Dedifferentiated amniotic fluid mesenchymal stem cell (primary cell): ENCODE data around the gene SLCO3A1.
"Not testable (repeated sequence)": the region's sequence is repeated elsewhere in the genome, so short reads cannot be mapped to it uniquely, and the experiment has no call there.

Source experiments
- DNase-seq: peaks from one replicate; pipeline ENCODE4 v3.0.0-alpha.2; 2016; ENCODE audit errors: extremely low spot score

The SLCO3A1 gene

DNA sequence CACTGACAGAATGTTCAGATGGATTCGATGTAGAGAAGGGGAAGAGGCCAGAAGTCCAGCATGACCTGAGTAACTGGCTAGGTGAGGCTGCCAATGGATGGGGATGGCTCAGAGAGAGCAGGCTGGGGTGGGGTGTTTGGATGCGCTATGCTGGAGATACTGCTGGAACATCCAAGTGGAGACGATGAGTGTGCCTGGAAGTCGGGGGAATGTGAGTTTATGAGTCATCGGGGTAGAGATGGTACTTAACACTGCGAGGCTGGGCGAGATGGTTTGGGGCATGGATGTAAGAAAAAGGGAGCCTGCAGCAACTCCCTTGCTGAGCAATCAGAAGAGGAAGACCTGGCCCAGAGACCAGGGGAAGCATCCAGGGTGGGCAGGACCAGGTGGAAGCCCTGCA is 180.7 kb downstream of the SLCO3A1 start:
- DNase-seq: no peak

DNA sequence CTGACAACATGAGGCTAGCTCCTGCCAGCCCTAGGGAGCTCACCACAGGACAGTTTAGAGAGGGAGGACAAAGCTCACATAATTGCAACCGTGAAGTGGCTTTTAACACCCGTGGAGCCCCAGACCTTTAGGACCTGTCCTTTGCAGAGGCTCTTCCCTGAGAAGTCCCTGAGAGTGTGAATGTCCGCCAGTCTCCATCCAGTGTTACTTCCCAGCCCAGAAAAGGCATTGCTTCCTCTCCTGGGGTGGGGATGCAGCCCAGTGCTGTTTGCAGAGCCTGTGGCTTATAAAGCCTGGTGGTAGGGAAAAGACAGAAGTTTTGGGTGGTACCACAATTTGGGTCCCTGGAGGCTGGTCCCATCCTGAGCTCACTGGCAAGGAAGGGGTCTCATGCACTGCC is 182.0 kb downstream of the SLCO3A1 start:
- no peak for DNase-seq

DNA sequence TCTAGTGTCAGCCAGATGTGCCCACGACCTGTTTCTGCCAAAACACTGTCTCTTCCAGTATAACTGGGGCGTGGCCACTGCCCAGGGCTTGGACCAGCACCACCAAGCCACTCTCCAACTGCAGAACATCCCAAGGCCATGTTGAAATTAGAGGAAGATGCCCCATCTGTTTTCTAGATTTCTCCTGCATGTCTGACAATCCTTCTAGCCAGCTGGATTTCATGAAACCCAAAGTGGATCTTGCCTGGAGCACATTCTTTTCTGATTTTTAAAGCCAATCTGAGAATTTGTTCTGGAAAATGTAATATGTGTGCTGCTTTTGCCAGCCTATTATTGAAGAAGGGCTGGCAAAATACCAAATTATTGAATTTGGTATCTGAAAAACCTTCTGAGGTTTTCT is 182.5 kb downstream of the SLCO3A1 start:
- peak; percentile 53 for DNase-seq

DNA sequence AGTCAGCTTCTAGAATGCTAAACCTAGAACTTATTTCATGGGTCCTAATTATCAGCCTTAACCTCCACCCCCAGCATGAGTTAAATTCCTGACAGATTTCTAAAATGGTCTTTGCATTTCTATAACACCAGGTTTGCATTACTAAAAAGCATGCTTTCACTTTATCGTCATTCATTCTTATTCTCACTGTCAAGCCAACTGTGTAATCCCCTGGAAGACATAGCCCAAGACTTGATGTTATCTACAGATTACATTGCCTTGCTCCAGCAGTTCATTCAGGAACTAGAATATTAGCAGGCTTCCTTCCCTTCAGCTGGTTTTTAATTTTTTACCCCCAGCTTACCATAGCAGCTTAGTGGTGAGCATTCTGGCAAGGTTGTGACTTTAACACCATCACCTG is 184.0 kb downstream of the SLCO3A1 start:
- peak; percentile 33 for DNase-seq

DNA sequence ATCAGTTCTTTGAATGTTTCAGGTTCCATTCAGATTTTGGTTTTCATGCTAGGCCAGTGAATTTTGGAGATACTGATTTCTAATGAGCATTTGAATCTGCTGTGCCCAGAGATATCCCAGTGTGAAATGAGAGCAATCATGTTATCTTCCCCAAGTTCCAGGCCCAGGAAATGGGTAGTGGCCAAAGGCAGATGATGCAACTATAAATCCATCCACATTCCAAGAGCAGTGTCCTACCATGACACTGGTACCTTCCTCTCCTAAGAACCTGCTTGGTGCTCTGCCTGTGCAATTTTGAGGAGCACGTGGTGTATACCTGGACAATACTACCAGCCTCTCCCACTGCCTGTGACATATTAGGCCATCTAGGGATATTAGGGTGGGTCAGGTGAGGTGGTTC is 186.8 kb downstream of the SLCO3A1 start:
- DNase-seq: no peak

DNA sequence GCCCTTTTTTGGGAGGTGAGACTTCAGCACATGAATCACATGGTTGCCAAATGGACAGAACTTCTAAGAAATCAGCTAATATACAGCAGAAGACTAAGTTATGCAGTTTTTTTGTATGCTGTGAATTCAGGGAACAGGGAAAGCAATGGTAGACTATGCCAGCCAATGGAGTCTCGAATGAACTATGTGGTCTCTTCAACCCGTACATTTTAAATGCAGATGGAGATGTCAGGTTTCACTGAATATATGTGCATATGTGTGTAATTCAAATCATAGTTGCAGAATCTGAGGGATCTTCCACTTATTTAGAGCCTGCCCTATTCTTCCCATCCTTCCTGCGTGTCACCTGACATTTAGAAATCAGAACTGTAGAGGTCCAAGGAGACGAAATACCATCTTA is 187.9 kb downstream of the SLCO3A1 start:
- no peak for DNase-seq

DNA sequence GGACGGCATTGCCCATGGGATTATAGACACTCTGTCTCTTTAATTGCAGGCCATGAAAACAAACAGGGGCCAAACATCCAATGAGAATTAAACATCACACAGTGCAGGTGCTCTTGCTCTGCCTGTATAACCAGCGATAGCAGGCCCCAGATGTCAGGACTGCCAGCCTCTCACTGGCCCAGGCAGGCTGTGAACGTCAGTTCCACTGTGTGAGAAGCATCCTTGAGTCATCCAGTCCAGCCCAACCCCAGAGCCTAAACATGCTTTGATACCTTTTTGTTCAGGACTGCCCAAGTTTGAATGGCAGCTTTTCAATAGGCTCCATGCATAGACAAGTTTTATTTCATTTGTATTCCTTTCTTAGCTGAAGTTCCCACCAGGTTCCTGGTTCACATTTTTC is 189.8 kb downstream of the SLCO3A1 start:
- DNase-seq: no peak

DNA sequence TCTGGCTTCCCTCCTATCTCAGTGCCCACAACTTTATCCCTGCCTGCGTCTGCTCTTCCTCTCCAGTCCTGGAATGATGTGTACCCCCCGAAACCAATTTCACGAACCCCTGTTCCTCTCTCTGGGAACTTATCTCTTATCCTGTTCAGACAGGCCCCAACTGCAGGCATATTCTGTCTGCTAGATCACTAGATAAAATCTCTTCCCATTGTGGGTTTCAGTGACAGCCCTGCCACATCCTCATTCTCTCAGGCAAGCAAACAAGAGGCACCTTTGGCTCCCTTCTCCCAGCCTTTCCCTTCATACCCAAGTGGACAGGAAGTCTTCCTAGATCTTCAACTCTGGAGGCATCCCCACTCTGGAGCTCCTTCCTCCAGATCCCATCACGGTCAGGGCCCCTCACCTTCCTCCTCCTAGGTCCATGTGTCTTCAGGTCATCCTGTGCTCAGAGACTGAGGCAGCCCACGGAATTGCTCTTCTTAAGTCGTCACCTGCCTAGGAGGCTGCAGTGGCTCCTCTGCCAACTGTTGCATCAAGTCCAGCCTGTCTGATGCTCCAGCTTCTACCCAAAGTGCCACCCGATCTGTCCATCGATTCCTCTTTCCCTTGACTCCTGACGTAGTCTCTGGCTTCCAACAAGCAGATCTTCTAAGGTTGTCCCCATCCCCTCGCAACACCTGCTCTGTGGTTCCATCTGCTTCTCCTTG is 190.8 kb downstream of the SLCO3A1 start:
- no peak for DNase-seq

DNA sequence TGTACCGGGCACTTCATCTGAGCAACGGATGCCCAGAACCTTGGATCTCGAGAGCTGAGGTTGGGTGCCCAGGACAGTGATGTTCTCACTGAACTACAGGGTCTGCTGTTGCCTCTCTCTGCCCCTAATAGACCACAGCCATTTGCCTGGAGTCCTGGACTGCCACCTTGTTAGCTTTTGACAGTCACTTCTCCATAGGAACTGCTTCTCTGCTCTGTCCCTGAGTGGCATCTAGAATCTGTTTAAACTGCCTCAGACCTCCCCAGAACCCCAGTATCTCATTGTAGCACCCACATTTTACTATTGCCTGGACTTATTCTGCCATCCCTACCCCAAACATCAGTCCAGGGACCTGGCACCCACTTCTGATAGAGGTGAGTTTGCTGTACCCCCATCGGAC is 194.4 kb downstream of the SLCO3A1 start:
- DNase-seq: no peak

DNA sequence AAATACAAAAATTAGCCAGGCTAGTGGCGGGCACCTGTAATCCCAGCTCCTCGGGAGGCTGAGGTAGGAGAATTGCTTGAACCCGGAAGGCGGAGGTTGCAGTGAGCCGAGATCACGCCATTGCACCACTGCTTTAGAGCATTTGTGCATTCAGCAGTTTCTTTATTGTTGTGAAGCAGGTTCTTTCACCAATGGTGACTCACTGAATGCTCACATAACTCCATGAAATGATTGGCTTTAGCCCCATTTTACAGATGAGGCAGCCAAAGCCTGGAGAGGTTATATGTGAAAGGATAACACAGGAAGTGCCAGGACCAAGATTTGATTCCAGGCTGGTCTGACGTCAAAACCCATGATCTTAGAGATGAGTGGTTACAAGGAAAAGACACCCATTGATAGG is 195.2 kb downstream of the SLCO3A1 start:
- no peak for DNase-seq

DNA sequence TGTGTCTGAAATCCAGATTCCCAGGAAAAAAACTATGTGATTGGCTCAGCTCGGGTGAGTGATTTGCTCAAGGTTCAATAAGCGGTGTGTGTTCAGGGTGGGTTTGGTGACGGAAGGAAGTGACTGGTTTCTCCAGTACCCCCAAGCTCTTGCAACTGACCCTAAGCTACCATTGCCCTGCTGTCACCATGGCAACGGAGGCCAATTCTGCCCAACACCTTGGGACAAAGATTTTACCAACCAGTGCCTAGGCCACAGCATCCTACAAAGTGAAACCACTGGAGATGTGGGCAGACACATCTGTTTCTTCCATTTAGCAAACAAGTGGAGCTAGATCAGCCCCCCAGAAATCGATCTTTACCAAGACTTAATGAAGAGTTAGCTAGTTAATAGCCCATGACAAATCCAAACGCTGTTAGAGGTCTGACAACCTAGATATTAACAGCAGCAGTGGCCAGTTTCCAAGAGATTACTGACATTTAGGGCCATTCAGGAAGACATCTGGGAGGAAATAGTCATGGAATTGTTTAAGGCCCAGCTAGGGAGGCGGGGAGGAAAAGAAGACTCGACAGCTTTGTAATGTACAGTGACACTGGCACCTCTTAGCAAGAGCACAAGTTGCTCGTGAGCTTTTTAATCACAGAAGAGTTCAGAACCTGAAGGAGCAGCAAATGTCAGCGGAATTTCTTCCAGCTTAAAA is 195.9 kb downstream of the SLCO3A1 start:
- DNase-seq: no peak

DNA sequence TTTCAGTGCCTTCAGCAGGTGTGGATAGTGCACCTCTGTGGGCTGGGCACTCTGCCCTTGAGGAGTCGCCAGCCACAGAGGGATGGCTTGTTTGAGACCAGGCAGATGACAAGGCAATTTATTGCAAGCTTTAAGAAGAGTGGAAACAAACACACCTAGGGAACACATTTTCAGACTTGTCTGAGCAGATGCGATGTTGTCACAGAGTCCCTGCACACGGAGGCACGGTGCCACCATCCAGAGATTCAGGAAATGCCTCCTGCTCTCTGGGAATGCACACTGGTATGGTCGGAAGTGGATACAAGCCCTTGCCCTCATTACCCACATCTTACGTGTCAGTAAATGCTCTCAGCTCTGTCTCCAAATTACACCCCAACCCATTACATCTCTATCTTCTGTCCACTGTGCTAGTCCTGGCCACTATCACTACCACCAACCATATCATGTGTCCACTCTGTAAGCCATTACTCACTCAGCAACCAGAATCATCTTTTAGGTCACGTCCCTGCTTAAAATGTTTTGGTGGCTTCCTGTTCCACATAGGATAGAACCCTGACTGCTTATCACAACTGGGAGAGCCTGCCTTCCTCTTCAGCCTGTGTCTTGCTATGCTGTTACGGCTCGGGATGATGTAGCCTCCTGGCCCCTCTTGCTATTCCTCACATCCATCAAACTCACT is 196.9 kb downstream of the SLCO3A1 start:
- DNase-seq: no peak

DNA sequence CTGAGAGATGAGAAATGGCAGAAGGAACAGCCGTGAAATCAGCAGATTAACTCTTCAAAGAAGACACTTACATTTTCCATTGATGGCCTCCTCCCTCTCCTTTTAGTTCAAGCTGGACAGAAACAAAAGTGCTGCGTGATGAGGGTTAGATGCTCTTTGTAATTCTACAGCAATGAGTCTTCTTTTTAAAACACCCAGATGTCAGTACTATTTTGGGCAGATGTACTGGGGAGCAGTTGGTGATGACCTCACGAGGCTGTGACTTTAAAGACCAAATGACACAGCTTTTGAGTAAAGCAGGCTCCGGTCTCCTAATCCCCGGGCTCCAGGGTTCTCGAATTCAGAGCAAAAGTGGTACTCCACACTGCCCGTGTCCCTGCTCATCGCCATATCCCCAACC is 198.2 kb downstream of the SLCO3A1 start:
- DNase-seq: no peak

DNA sequence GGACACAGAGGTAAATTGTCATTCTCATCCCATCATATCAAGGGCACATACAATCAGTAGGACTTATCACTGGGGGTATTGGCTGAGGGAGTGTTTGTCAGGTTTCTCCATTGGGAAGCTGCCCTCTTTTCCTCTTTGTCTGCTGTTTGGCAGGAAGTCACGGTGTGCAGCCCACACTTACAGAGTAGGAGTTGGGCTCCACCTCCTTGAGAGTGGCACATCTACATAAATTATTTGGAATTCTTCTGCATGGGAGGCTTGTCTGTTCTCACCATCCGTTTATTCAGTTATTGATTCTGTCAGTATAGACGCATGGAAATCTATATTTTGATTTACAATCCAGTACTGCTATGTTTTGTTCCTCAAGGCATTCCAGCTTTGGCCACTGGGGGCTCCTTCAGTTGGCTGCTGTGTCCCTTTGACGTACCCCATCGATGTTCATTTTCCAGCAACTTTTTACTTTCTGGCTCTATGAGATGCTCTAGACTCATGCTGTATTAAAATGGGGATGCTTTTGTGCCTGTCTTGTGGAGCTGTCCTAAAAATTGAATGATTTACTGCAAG is 200.3 kb downstream of the SLCO3A1 start:
- no peak for DNase-seq

DNA sequence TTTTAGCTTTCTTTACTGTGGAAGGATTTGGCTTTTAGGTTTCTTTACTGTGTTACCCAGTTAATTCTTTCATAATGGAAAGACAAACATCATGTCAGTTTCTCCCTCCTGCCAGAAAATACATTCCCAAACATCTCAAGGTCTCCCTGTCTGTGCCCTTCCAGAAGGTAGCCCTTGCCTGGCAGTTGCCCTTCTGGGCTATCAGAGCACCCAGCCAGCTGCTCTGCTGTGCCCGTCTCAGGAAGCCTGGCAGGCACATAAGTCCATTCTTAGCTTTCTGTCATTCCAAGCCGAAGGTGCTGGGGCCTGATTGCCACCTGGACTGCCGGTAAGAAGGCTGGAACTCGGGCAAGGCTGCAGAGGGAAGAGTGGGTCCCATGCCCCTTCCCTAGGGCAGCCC is 203.4 kb downstream of the SLCO3A1 start:
- DNase-seq: no peak

DNA sequence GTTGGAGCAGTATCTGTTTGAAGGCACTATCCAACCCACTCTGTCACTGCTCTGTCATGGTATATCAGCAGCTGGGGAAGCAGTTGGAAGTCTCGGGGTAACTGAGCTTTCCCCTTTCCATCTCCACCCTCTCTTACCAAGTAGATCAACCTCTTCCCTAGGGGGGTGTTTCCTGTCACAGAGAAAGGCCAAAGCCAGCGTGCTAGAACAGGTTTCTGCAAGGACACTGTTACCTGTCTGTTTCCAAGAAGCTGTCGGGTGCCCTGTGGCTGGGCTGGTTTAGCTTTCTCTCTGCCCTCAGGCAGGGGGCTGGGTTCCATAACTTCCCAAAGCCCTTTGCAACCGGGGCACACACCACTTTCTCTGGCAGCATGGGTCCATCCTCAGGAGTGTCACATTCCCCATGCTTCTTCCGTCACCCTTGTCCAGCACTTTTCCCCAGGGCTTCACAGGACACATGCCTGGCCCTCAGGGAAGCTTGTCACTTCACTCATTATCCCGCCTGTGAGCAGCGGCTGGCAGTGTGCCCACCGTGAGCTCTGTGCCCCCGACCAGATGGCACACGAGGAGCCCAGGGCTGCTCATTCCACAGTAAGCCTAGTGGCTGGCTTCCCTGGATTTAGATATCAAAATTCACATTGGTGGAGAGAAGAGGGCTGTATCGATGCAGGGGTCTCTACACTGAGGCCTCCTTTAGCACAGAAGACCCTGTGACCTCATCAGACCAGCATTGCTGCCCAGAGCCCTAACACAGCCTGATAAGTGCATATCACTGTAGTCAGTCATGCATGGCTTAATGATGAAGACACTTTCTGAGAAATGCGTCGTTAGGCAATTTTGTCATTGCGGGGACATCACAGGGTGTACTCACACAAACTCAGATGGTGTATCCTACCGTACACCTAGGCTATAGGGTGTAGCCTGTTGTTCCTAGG is 205.8 kb downstream of the SLCO3A1 start:
- no peak for DNase-seq

DNA sequence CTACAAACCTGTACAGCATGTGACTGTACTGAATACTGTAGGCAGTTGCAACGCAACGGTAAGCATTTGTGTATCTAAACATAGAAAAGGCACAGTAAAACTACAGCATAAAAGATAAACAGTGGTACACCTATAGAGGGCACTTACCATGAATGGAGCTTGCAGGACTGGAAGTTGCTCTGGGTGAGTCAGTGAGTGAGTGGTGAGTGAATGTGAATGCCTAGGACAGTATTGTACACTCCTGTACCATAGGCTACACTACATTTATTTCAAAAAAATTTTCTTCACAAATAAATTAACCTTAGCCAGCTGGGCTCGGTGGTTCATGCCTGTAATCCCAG is 206.4 kb downstream of the SLCO3A1 start:
- not testable (repeated sequence) for DNase-seq

DNA sequence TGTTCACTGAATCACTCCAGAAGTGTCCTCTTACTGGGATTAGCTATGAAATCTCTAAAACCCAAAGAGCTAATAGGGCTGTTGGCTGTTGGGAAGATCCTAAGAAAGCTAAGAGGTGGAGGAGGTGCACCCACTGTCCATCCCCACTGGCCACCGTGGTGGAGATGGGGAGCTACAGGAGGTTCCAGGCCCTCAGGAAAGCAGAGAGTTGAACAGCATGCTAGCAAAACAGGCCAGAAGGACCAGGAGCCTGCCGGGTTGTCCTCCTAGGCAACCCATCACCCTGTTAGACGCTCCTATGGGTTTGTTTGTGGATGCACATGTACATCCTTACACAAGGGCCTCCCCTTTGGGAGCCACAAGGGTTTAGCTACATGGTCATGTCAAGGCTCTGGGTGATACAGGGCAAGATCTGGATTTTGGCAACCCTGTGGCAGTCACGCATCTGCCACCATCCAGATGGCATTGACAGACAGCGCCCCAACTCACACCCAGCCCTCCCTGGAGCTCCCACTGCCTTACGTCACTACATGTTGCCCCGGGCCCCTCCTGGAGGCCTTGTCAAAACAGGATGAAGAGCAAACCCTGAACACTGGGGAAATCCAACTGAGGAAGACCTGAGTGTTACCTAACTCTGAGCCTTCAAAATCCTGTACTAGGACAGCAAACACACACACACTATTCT is 208.1 kb downstream of the SLCO3A1 start:
- DNase-seq: no peak

DNA sequence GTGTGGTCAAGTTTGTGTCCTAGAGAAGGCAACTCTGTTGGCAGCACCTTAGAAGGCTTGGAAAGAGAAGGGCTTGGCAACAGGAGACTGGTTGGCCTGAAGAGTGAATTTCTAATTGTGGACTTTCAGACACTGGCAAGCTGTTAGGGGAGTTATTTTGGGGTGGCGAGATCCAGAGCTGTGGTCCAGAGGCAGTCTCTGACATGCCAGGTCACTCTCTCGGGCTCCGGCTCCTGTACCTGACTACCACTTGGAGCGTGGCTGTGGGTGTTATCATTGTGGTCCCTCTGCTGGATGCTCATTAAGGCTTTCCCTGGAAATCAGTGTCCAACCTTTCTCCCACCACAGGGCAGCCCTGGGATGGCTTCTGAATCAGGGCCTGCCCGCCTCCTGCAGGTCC is 209.0 kb downstream of the SLCO3A1 start:
- DNase-seq: no peak

DNA sequence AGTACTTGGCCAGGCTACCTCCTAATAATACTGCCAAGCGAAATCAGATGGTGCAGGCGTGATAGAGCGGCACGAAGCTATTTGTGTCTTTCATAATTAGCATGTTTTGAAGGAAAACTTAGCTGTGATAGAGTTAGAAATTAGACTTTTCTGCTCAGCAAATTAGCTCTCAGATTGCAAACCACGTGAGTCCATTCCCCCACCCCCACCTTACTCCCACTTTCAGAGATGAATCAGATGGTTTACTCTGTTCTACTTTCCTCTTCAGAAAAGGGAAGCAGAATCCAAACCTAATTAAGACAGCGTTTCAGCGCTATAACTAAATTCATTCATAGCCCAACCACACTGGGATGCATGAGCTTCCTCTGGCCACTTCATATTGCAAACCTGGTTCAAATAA is 214.6 kb downstream of the SLCO3A1 start:
- no peak for DNase-seq
